ENCODE data around the gene MYO9A. TPM values are rescaled to one million over a fixed set of nuclear protein-coding genes. Genes with fewer than 3 reads are reported as not detected.

MYO9A gene
- total RNA-seq, 1 experiment from 2014 or later = 34.0 TPM

DNA sequence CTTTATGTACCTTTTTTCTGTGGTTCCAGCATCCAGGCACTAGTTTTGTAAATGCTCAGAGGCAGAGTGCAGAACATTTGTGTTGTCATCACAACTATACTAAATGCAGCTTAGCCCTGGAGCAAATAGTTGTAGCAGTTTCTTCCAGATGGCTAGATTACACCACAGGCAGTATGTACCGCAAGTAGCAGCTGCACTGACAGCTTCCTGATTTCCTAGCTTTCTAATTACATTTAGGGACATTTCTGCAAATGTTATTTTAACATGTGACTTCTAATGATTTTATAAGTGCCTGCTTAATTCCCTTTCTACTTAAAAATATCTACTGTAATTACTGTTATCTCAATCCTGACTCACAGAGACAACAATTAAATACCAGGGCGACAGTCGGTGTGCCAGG, 201.1 kb downstream of the MYO9A start:
- no peak overlapping the region for H2AFZ ChIP-seq
- no peak overlapping the region for H3K4me3 ChIP-seq
- no peaks in the 10 kb centered on the region for H3F3A ChIP-seq (ENCODE audit: insufficient read depth, low read depth)
- H3K27ac ChIP-seq = no peak overlapping the region
- H3K4me1 ChIP-seq (replicated peaks; ENCODE audit: insufficient read depth) = no peaks in the 10 kb centered on the region
- ChIA-PET CTCF (no interaction called here), POLR2A (ENCODE audit: unreplicated experiment) (no interaction called here)
- DNase-seq = no peak
- BruUV-seq (replicated peaks) = no TSS peak
- no peaks in the 10 kb centered on the region for H3K36me3 ChIP-seq (ENCODE audit: low read depth)
- no peak overlapping the region for H3K4me2 ChIP-seq
- H3K9me2 ChIP-seq (ENCODE audit: insufficient read depth) = no peaks in the 10 kb centered on the region
- intact Hi-C loops (cut with micrococcal nuclease; ENCODE audit: unreplicated experiment) = no loop called here
- TF ChIP-seq, protein P1, sequence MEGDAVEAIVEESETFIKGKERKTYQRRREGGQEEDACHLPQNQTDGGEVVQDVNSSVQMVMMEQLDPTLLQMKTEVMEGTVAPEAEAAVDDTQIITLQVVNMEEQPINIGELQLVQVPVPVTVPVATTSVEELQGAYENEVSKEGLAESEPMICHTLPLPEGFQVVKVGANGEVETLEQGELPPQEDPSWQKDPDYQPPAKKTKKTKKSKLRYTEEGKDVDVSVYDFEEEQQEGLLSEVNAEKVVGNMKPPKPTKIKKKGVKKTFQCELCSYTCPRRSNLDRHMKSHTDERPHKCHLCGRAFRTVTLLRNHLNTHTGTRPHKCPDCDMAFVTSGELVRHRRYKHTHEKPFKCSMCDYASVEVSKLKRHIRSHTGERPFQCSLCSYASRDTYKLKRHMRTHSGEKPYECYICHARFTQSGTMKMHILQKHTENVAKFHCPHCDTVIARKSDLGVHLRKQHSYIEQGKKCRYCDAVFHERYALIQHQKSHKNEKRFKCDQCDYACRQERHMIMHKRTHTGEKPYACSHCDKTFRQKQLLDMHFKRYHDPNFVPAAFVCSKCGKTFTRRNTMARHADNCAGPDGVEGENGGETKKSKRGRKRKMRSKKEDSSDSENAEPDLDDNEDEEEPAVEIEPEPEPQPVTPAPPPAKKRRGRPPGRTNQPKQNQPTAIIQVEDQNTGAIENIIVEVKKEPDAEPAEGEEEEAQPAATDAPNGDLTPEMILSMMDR (conservative IDR thresholded peaks at IDR 0.05) = no peak
- no peak for TF ChIP-seq EZH2 (IDR thresholded peaks at IDR 0.05; ENCODE audit: low read depth)
- no peaks in the 10 kb centered on the region for H3K27me3 ChIP-seq (ENCODE audit: insufficient read depth, low read depth)
- no peaks in the 10 kb centered on the region for H4K20me1 ChIP-seq (ENCODE audit: insufficient read depth)
- no peaks in the 10 kb centered on the region for H3K9me3 ChIP-seq (ENCODE audit: insufficient read depth, low read depth)
- H3K79me2 ChIP-seq (ENCODE audit: low read depth) = no peaks in the 10 kb centered on the region

DNA sequence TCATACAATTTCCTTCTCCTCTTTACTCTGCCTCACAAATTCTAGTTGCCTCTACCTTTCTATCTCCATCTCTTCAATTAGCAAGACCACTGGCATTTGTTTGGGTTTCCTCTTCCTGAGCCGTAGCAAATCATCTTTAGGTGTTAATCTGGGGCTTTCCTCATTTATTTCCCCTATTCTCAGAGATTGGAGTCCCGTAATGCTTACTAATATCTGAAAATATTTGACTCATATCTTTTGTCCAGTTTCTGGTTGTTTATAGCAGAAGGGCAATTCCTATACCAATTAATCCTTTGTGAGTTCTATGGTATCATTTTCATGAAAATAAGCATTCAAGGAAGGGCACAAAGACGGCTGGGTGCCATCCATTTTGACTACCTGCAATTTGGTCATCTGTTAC, 203.9 kb downstream of the MYO9A start:
- Histone ChIP-seq H3K4me2 (no peak overlapping the region), H3K9me3 (ENCODE audit: insufficient read depth, low read depth) (no peaks in the 10 kb centered on the region), H3K9me2 (ENCODE audit: insufficient read depth) (no peaks in the 10 kb centered on the region), H3K4me3 (no peak overlapping the region), H3K27ac (no peak overlapping the region), H4K20me1 (ENCODE audit: insufficient read depth) (no peaks in the 10 kb centered on the region), H3K36me3 (ENCODE audit: low read depth) (no peaks in the 10 kb centered on the region), H3K79me2 (ENCODE audit: low read depth) (no peaks in the 10 kb centered on the region), H3K27me3 (ENCODE audit: insufficient read depth, low read depth) (no peaks in the 10 kb centered on the region), H3K4me1 (replicated peaks; ENCODE audit: insufficient read depth) (no peaks in the 10 kb centered on the region), H2AFZ (no peak overlapping the region), H3F3A (ENCODE audit: insufficient read depth, low read depth) (no peaks in the 10 kb centered on the region)
- BruUV-seq (replicated peaks) = no TSS peak
- DNase-seq = no peak
- ChIA-PET POLR2A (ENCODE audit: unreplicated experiment) (no interaction called here), CTCF (no interaction called here)
- TF ChIP-seq, protein P1 (conservative IDR thresholded peaks at IDR 0.05) = no peak
- TF ChIP-seq EZH2 (IDR thresholded peaks at IDR 0.05; ENCODE audit: low read depth) = no peak
- intact Hi-C loops (cut with micrococcal nuclease; ENCODE audit: unreplicated experiment) = no loop called here

DNA sequence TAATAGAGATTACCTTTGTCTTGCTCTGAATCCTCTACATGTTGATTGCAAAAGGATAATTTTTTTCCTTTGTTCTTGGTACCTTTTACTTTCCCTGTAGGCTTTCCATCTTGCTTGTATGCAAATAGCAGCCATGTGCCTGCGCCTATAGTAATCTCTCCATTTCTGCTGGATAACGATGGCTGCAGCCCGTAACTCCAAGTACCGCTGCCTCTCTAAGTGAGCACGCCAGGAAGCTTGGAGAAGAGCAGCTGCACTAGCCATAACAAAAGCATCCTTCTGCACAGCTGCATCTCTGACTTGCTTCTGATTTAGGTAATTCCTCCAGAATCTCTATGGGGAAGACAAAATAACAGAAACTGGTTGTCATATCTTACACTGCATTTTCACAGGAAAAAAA, 218.3 kb downstream of the MYO9A start:
- intact Hi-C loops (cut with micrococcal nuclease; ENCODE audit: unreplicated experiment) = no loop called here
- TF ChIP-seq, protein P1 (conservative IDR thresholded peaks at IDR 0.05) = no peak
- TF ChIP-seq EZH2 (IDR thresholded peaks at IDR 0.05; ENCODE audit: low read depth) = no peak
- CTCF ChIA-PET = no interaction called here

More for the DNA sequence above, 218.3 kb downstream of the MYO9A start:
- H3F3A ChIP-seq (ENCODE audit: insufficient read depth, low read depth) = no peaks in the 10 kb centered on the region
- H3K27me3 ChIP-seq (ENCODE audit: insufficient read depth, low read depth) = no peaks in the 10 kb centered on the region
- H3K79me2 ChIP-seq (ENCODE audit: low read depth) = no peaks in the 10 kb centered on the region
- no peak overlapping the region for H3K27ac ChIP-seq
- H3K4me2 ChIP-seq = no peak overlapping the region
- H2AFZ ChIP-seq = no peak overlapping the region
- H3K4me1 ChIP-seq (replicated peaks; ENCODE audit: insufficient read depth) = no peaks in the 10 kb centered on the region
- BruUV-seq (replicated peaks) = no TSS peak
- no peaks in the 10 kb centered on the region for H4K20me1 ChIP-seq (ENCODE audit: insufficient read depth)
- no peaks in the 10 kb centered on the region for H3K36me3 ChIP-seq (ENCODE audit: low read depth)
- no peaks in the 10 kb centered on the region for H3K9me2 ChIP-seq (ENCODE audit: insufficient read depth)
- DNase-seq = no peak
- no peaks in the 10 kb centered on the region for H3K9me3 ChIP-seq (ENCODE audit: insufficient read depth, low read depth)
- H3K4me3 ChIP-seq = no peak overlapping the region
- POLR2A ChIA-PET (ENCODE audit: unreplicated experiment) = no interaction called here
